Measurements from ENCODE around the gene DNM1. TPM values are rescaled to one million over a fixed set of nuclear protein-coding genes. Genes with fewer than 3 reads are reported as not detected.

DNM1 gene
- 6.7 TPM for polyA plus RNA-seq (2013)

- Histone ChIP-seq H3K27me3 (replicated peaks in 2 of 5; ENCODE audit: control insufficient read depth in 4 of 5, insufficient read depth in 5 of 5, low read length in 4 of 5) (no peaks in the 10 kb centered on the region), H3K4me3 (ENCODE audit: control insufficient read depth in 1 of 7, extremely low read depth in 1 of 7, insufficient read depth in 4 of 7, low read depth in 2 of 7, low read length in 6 of 7) (peak within 1 kb of the TSS; percentile 33 to 84 (median 72)), H3K36me3 (ENCODE audit: control insufficient read depth in 4 of 4, insufficient read depth in 4 of 4, low read length in 3 of 4) (no peaks in the 10 kb centered on the region), H3K9me3 (ENCODE audit: control extremely low read depth in 1 of 5, control insufficient read depth in 4 of 5, insufficient read depth in 2 of 5, low read depth in 1 of 5, low read length in 4 of 5) (no peaks in the 10 kb centered on the region), H3K27ac (ENCODE audit: insufficient read depth in 1 of 2, low read depth in 1 of 2, low read length in 2 of 2, poor library complexity in 1 of 2, severe bottlenecking in 2 of 2) (no peak within 1 kb of the TSS), H3K4me1 (ENCODE audit: control extremely low read depth in 1 of 4, control insufficient read depth in 4 of 4, insufficient read depth in 4 of 4, low read length in 3 of 4) (peaks cover 0 to 26% (median 14%) of the 10 kb centered on the region in 4 experiments)
- peak; percentile 52 to 69 (median 67) for DNase-seq
- CTCF ChIA-PET = interaction anchor here (1.5 to 7.1 kb wide), 2 partner anchors 13 to 17 kb away, joined by 5 to 27 read pairs; partner anchors contain the start of gene CIZ1
- WGBS (ENCODE audit: insufficient coverage) = under 1% methylated on average over 71 of the region's 72 CpGs
- POLR2A ChIA-PET = no interaction called here
Measured at GRCh38 chr9:128203024-128203706, at the start of gene DNM1. TSS of gene DNM1 (plus strand) at chr9:128203379. CDS start at chr9:128203471, 92 bp downstream.

- no peaks in the 10 kb centered on the region for H3K36me3 ChIP-seq (ENCODE audit: control insufficient read depth in 4 of 4, insufficient read depth in 4 of 4, low read length in 3 of 4)
- WGBS (ENCODE audit: insufficient coverage) = 94% methylated on average over 10 of the region's 13 CpGs
- no peaks in the 10 kb centered on the region for H3K9me3 ChIP-seq (ENCODE audit: control extremely low read depth in 1 of 5, control insufficient read depth in 4 of 5, insufficient read depth in 2 of 5, low read depth in 1 of 5, low read length in 4 of 5)
- DNase-seq = no peak
- H3K27me3 ChIP-seq (replicated peaks in 2 of 5; ENCODE audit: control insufficient read depth in 4 of 5, insufficient read depth in 5 of 5, low read length in 4 of 5) = no peaks in the 10 kb centered on the region
- H3K4me3 ChIP-seq (ENCODE audit: control insufficient read depth in 1 of 7, extremely low read depth in 1 of 7, insufficient read depth in 4 of 7, low read depth in 2 of 7, low read length in 6 of 7) = no peak overlapping the region
- POLR2A ChIA-PET = no interaction called here
- H3K27ac ChIP-seq (ENCODE audit: insufficient read depth in 1 of 2, low read depth in 1 of 2, low read length in 2 of 2, poor library complexity in 1 of 2, severe bottlenecking in 2 of 2) = no peak overlapping the region
- CTCF ChIA-PET = no interaction called here
- peaks cover 0 to 23% (median 17%) of the 10 kb centered on the region in 4 experiments for H3K4me1 ChIP-seq (ENCODE audit: control extremely low read depth in 1 of 4, control insufficient read depth in 4 of 4, insufficient read depth in 4 of 4, low read length in 3 of 4)
Measured at GRCh38 chr9:128153947-128154695, 49.1 kb upstream of the DNM1 start.

GRCh38 chr9:128155736-128156500, 47.3 kb upstream of the DNM1 start:
- no peak for DNase-seq
- no peak overlapping the region for H3K4me3 ChIP-seq (ENCODE audit: control insufficient read depth in 1 of 7, extremely low read depth in 1 of 7, insufficient read depth in 4 of 7, low read depth in 2 of 7, low read length in 6 of 7)
- 95% methylated on average over 4 of the region's 7 CpGs for WGBS (ENCODE audit: insufficient coverage)
- POLR2A ChIA-PET = no interaction called here
- no peaks in the 10 kb centered on the region for H3K9me3 ChIP-seq (ENCODE audit: control extremely low read depth in 1 of 5, control insufficient read depth in 4 of 5, insufficient read depth in 2 of 5, low read depth in 1 of 5, low read length in 4 of 5)
- peaks cover 2 to 18% (median 17%) of the 10 kb centered on the region in 4 experiments for H3K4me1 ChIP-seq (ENCODE audit: control extremely low read depth in 1 of 4, control insufficient read depth in 4 of 4, insufficient read depth in 4 of 4, low read length in 3 of 4)
- H3K36me3 ChIP-seq (ENCODE audit: control insufficient read depth in 4 of 4, insufficient read depth in 4 of 4, low read length in 3 of 4) = no peaks in the 10 kb centered on the region
- no peaks in the 10 kb centered on the region for H3K27me3 ChIP-seq (replicated peaks in 2 of 5; ENCODE audit: control insufficient read depth in 4 of 5, insufficient read depth in 5 of 5, low read length in 4 of 5)
- H3K27ac ChIP-seq (ENCODE audit: insufficient read depth in 1 of 2, low read depth in 1 of 2, low read length in 2 of 2, poor library complexity in 1 of 2, severe bottlenecking in 2 of 2) = no peak overlapping the region
- CTCF ChIA-PET = interaction anchor here (1.4 kb wide), 1 partner anchor 10 kb away, joined by 3 read pairs; no protein-coding TSS in a partner anchor

- peak overlapping the region; percentile 59 to 85 (median 67) for H3K4me3 ChIP-seq (ENCODE audit: control insufficient read depth in 1 of 7, extremely low read depth in 1 of 7, insufficient read depth in 4 of 7, low read depth in 2 of 7, low read length in 6 of 7)
- POLR2A ChIA-PET = interaction anchor here (1.1 kb wide), 1 partner anchor 16 kb away, joined by 3 read pairs; no protein-coding TSS in a partner anchor
- DNase-seq = peak; percentile 42 to 83 (median 79)
Measured at GRCh38 chr9:128159522-128159783, 43.7 kb upstream of the DNM1 start.

GRCh38 chr9:128159784-128160602, 43.2 kb upstream of the DNM1 start, which contains the start of gene BBLN:
TSS of gene BBLN (plus strand) at chr9:128160265. CDS start at chr9:128160408, 143 bp downstream.
- ChIA-PET CTCF (interaction anchor here (0.7 to 1.9 kb wide), 5 partner anchors 10 to 1062 kb away, joined by 3 to 5 read pairs (median 4); no protein-coding TSS in a partner anchor), POLR2A (interaction anchor here (1.1 kb wide), 1 partner anchor 17 kb away, joined by 3 read pairs; no protein-coding TSS in a partner anchor)
- WGBS (ENCODE audit: insufficient coverage) = under 1% methylated on average over 53 of the region's 77 CpGs

More at GRCh38 chr9:128159522-128159783, 43.7 kb upstream of the DNM1 start:
- CTCF ChIA-PET = interaction anchor here (0.7 to 1.9 kb wide), 4 partner anchors 28 to 1063 kb away, joined by 3 to 5 read pairs (median 4); no protein-coding TSS in a partner anchor
- Histone ChIP-seq H3K36me3 (ENCODE audit: control insufficient read depth in 4 of 4, insufficient read depth in 4 of 4, low read length in 3 of 4) (peaks cover 7 to 27% (median 22%) of the 10 kb centered on the region in 4 experiments), H3K9me3 (ENCODE audit: control extremely low read depth in 1 of 5, control insufficient read depth in 4 of 5, insufficient read depth in 2 of 5, low read depth in 1 of 5, low read length in 4 of 5) (no peaks in the 10 kb centered on the region), H3K27me3 (replicated peaks in 2 of 5; ENCODE audit: control insufficient read depth in 4 of 5, insufficient read depth in 5 of 5, low read length in 4 of 5) (no peaks in the 10 kb centered on the region), H3K27ac (ENCODE audit: insufficient read depth in 1 of 2, low read depth in 1 of 2, low read length in 2 of 2, poor library complexity in 1 of 2, severe bottlenecking in 2 of 2) (peak overlapping the region in 1 of 2 experiments; percentile 83), H3K4me1 (ENCODE audit: control extremely low read depth in 1 of 4, control insufficient read depth in 4 of 4, insufficient read depth in 4 of 4, low read length in 3 of 4) (peaks cover 6 to 19% (median 19%) of the 10 kb centered on the region in 4 experiments)
- 22% methylated on average over 10 of the region's 11 CpGs for WGBS (ENCODE audit: insufficient coverage)

GRCh38 chr9:128160603-128160987, 42.6 kb upstream of the DNM1 start:
- Histone ChIP-seq H3K36me3 (ENCODE audit: control insufficient read depth in 4 of 4, insufficient read depth in 4 of 4, low read length in 3 of 4) (peaks cover 7 to 31% (median 25%) of the 10 kb centered on the region in 4 experiments), H3K9me3 (ENCODE audit: control extremely low read depth in 1 of 5, control insufficient read depth in 4 of 5, insufficient read depth in 2 of 5, low read depth in 1 of 5, low read length in 4 of 5) (no peaks in the 10 kb centered on the region), H3K4me3 (ENCODE audit: control insufficient read depth in 1 of 7, extremely low read depth in 1 of 7, insufficient read depth in 4 of 7, low read depth in 2 of 7, low read length in 6 of 7) (peak overlapping the region; percentile 77 to 96 (median 85)), H3K27ac (ENCODE audit: insufficient read depth in 1 of 2, low read depth in 1 of 2, low read length in 2 of 2, poor library complexity in 1 of 2, severe bottlenecking in 2 of 2) (peak overlapping the region; percentile 50 to 87), H3K4me1 (ENCODE audit: control extremely low read depth in 1 of 4, control insufficient read depth in 4 of 4, insufficient read depth in 4 of 4, low read length in 3 of 4) (peaks cover 6 to 19% (median 19%) of the 10 kb centered on the region in 4 experiments), H3K27me3 (replicated peaks in 2 of 5; ENCODE audit: control insufficient read depth in 4 of 5, insufficient read depth in 5 of 5, low read length in 4 of 5) (no peaks in the 10 kb centered on the region)
- POLR2A ChIA-PET = no interaction called here
- WGBS (ENCODE audit: insufficient coverage) = under 1% methylated on average over 17 of the region's 23 CpGs
- DNase-seq = peak in 2 of 3 donors; percentile 47 to 49
- CTCF ChIA-PET = interaction anchor here (1.1 to 1.9 kb wide), 5 partner anchors 10 to 45 kb away, joined by 3 to 5 read pairs (median 3); partner anchors contain the start of gene CIZ1

More at GRCh38 chr9:128159784-128160602, 43.2 kb upstream of the DNM1 start, which contains the start of gene BBLN:
- H3K27ac ChIP-seq (ENCODE audit: insufficient read depth in 1 of 2, low read depth in 1 of 2, low read length in 2 of 2, poor library complexity in 1 of 2, severe bottlenecking in 2 of 2) = peak within 1 kb of the TSS; percentile 50 to 87
- H3K36me3 ChIP-seq (ENCODE audit: control insufficient read depth in 4 of 4, insufficient read depth in 4 of 4, low read length in 3 of 4) = peaks cover 7 to 31% (median 25%) of the 10 kb centered on the region in 4 experiments
- H3K4me3 ChIP-seq (ENCODE audit: control insufficient read depth in 1 of 7, extremely low read depth in 1 of 7, insufficient read depth in 4 of 7, low read depth in 2 of 7, low read length in 6 of 7) = peak within 1 kb of the TSS; percentile 77 to 96 (median 85)
- peak; percentile 84 to 89 (median 89) for DNase-seq
- H3K4me1 ChIP-seq (ENCODE audit: control extremely low read depth in 1 of 4, control insufficient read depth in 4 of 4, insufficient read depth in 4 of 4, low read length in 3 of 4) = peaks cover 6 to 19% (median 19%) of the 10 kb centered on the region in 4 experiments
- no peaks in the 10 kb centered on the region for H3K27me3 ChIP-seq (replicated peaks in 2 of 5; ENCODE audit: control insufficient read depth in 4 of 5, insufficient read depth in 5 of 5, low read length in 4 of 5)
- H3K9me3 ChIP-seq (ENCODE audit: control extremely low read depth in 1 of 5, control insufficient read depth in 4 of 5, insufficient read depth in 2 of 5, low read depth in 1 of 5, low read length in 4 of 5) = no peaks in the 10 kb centered on the region
